Jurkat, Clone E6-1 (cell line): ENCODE measurements around the gene ZNRF1.

Source experiments
- DNase-seq: peaks from one replicate; pipeline ENCODE4 v3.0.0-alpha.2; 2011; ENCODE audit warnings: low read depth, low spot score
- H3K4me3 ChIP-seq: 2 replicates; pipeline ENCODE4 v1.5.1; 2011; ENCODE audit warnings: mild to moderate bottlenecking, low read length, control low read depth, moderate library complexity

Gene ZNRF1

DNA sequence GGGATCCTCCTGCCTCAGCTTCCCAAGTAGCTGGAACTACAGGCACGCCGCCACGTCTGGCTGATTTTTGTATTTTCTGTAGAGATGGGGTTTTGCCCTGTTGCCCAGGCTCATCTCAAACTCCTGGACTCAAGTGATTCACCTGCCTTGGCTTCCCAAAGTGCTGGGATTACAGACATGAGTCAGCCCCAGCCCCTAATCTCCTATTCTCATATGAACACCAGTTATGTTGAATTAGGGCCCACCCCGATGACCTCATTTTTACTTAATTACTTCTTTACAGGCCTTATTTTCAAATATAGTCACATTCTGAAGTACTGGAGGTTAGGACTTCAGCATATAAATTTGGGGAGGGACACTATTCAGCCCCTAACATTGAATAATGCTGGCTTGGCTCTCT, 49.2 kb downstream of the ZNRF1 start:
- DNase-seq, result no peak

GRCh38 chr16:75048530-75048929, 49.7 kb downstream of the ZNRF1 start:
- DNase-seq, result no peak
- no peak overlapping the region for H3K4me3 ChIP-seq

More for the DNA sequence above, 49.2 kb downstream of the ZNRF1 start:
- H3K4me3 ChIP-seq, result no peak overlapping the region

- no peak for DNase-seq
- no peak overlapping the region for H3K4me3 ChIP-seq
Observed at GRCh38 chr16:75052481-75053202, 53.8 kb downstream of the ZNRF1 start.

- H3K4me3 ChIP-seq, result no peak overlapping the region
- no peak for DNase-seq
Observed at GRCh38 chr16:75053791-75054555, 55.1 kb downstream of the ZNRF1 start.

DNA sequence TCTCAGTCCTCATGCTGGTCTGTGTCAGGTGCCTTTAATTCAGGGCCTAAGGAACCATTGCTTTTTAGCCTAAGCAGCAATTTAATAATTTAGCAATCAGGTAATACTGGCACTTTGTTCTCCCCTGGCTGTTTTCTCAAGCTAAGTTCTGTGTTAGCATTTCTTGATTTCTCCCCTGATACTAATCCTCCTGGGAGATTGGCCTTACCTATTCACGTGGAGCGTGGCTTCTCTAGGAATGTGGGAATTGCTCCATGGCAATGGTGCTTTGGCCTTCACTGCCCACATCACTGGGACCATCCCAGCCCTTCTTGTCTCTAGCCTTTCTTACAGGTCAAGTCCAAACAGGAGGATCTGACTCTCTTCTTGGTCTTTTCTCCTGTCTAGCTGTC, 55.7 kb downstream of the ZNRF1 start:
- DNase-seq, result no peak
- H3K4me3 ChIP-seq, result no peak overlapping the region

GRCh38 chr16:75058806-75059205, 60.0 kb downstream of the ZNRF1 start:
- H3K4me3 ChIP-seq, result no peak overlapping the region
- no peak for DNase-seq

- no peak overlapping the region for H3K4me3 ChIP-seq
Observed at GRCh38 chr16:75059411-75059810, 60.6 kb downstream of the ZNRF1 start.

DNA sequence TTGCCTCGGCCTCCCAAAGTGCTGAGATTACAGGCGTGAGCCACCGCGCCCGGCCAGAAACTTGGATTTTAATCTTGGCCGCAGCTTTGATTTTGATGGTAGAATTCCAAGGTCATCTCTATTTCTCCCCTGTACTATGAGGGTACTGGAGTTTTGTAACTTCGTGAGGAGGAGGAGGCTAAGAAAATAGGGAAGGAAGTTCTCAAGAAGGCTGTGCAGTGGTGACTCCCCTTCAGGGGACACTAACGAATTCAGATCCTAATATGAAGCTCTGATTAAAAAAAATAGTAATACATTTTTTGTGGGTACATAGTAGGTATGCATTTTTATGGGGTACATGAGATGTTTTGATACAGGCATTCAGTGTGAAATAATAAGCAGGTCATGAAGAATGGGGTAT, 61.9 kb downstream of the ZNRF1 start:
- no peak for DNase-seq
- no peak overlapping the region for H3K4me3 ChIP-seq

More at GRCh38 chr16:75059411-75059810, 60.6 kb downstream of the ZNRF1 start:
- no peak for DNase-seq

- DNase-seq, result no peak
Observed at GRCh38 chr16:75061669-75062068, 62.8 kb downstream of the ZNRF1 start.

GRCh38 chr16:75062135-75062975, 63.5 kb downstream of the ZNRF1 start:
- H3K4me3 ChIP-seq, result no peak overlapping the region

More at GRCh38 chr16:75061669-75062068, 62.8 kb downstream of the ZNRF1 start:
- no peak overlapping the region for H3K4me3 ChIP-seq

DNA sequence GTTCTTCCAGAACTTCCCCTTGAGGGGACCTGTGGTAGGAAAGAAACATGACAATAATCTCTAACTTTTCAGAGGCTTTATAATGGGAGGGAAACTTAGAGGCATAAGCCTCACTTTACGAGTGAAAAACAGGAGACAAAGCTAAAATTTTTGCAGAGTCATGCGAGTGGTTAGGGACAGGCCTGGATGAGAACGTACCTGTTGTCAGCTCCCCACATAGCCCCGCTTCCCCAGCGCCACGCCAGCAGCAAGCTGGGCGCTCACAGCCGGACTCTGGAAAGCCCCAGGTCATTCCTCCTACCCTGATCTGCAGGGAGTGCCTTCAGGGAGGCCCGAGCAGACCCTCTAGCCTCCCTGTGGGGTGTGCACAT, 64.1 kb downstream of the ZNRF1 start:
- DNase-seq, result no peak
- H3K4me3 ChIP-seq, result no peak overlapping the region

More at GRCh38 chr16:75062135-75062975, 63.5 kb downstream of the ZNRF1 start:
- DNase-seq, result no peak

- no peak for DNase-seq
- no peak overlapping the region; the same call in 1 of the 2 replicates for H3K4me3 ChIP-seq
Observed at GRCh38 chr16:75063549-75064088, 64.8 kb downstream of the ZNRF1 start.

GRCh38 chr16:75064403-75065148, 65.8 kb downstream of the ZNRF1 start:
- peak overlapping the region; percentile 49 for H3K4me3 ChIP-seq
- peak; percentile 94 for DNase-seq

- peak; percentile 60 for DNase-seq
- peak overlapping the region; percentile 49 for H3K4me3 ChIP-seq
Observed at GRCh38 chr16:75065149-75065505, 66.3 kb downstream of the ZNRF1 start.

- DNase-seq, result no peak
Observed at GRCh38 chr16:75065521-75066149, 66.8 kb downstream of the ZNRF1 start.

GRCh38 chr16:75066861-75067447, 68.1 kb downstream of the ZNRF1 start:
- DNase-seq, result peak; percentile 94
- peak overlapping the region; percentile 21 for H3K4me3 ChIP-seq

More at GRCh38 chr16:75065521-75066149, 66.8 kb downstream of the ZNRF1 start:
- H3K4me3 ChIP-seq, result no peak overlapping the region

GRCh38 chr16:75068085-75069031, 69.5 kb downstream of the ZNRF1 start:
- peak; percentile 63 for DNase-seq
- H3K4me3 ChIP-seq, result no peak overlapping the region
